GM12801 (cell line): Measurements from ENCODE around the gene SLAMF7.

Source experiments
- TF ChIP-seq, protein P1 (sequence below): IDR thresholded peaks from one replicate; pipeline ENCODE4 v1.5.1; 2011; ENCODE audit warnings: control low read depth; ENCODE audit not compliant: insufficient read length; ENCODE audit errors: extremely low read depth

The SLAMF7 gene

DNA sequence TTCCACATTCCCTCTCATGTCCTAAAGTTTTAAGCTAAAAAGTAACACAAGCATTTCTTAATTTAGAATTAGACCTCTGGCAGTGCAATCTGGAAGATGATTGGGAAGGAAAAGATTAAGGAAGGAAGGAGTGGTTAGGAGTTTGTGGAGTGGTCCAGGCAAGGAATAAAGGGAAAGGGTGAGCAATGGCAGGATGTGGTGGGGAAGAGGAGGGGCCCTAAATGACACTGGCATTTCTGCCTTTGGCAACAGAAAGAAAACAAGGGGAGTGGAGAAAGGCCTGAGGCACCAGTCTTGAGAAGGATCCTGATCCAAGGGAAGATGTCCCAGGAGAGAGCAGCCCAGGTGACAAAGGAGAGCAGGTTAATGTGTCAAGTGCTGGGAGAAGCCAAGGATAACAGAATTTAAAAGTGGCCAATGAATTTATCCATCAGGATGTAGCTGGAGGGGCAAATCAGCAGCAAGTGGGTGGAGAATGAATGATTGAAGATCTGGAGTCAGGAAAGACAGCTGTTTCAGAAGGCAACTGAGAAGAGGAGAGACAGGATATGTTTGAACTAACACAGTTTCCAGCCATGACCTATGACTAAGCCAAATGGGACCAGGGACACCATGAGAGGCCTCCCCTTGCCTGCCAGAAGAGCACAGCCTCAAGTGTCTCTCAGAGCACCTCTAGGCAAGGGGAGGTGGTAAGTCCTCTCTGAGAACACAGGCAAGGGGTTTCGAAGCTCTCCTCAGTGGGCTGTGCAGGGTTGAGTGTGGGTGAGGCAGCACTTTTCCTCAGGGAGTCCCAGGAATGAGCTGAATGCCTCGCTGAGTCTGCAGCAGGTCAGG, 36.1 kb downstream of the SLAMF7 start:
- TF ChIP-seq, protein P1, sequence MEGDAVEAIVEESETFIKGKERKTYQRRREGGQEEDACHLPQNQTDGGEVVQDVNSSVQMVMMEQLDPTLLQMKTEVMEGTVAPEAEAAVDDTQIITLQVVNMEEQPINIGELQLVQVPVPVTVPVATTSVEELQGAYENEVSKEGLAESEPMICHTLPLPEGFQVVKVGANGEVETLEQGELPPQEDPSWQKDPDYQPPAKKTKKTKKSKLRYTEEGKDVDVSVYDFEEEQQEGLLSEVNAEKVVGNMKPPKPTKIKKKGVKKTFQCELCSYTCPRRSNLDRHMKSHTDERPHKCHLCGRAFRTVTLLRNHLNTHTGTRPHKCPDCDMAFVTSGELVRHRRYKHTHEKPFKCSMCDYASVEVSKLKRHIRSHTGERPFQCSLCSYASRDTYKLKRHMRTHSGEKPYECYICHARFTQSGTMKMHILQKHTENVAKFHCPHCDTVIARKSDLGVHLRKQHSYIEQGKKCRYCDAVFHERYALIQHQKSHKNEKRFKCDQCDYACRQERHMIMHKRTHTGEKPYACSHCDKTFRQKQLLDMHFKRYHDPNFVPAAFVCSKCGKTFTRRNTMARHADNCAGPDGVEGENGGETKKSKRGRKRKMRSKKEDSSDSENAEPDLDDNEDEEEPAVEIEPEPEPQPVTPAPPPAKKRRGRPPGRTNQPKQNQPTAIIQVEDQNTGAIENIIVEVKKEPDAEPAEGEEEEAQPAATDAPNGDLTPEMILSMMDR = no peak

DNA sequence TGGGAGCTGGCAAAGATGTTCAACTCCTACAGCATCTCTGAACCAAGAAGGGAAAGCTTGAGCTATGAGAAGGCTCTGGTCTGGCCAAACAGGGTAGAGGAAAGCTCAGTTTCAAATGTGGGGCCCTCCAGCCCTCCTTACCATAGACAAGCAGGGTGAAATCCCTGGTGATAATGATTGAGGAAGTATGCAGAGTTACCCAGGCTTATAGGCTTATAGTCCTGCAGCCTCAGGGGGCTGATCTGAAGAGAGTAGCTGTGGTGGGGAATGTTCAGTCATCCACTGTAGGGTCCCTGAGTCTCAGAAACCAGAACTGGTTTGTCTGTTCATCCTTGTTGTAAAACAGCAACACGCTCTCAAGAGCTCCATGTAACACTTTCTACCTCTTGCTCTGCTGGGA, 37.1 kb downstream of the SLAMF7 start:
- TF ChIP-seq, protein P1 = no peak

DNA sequence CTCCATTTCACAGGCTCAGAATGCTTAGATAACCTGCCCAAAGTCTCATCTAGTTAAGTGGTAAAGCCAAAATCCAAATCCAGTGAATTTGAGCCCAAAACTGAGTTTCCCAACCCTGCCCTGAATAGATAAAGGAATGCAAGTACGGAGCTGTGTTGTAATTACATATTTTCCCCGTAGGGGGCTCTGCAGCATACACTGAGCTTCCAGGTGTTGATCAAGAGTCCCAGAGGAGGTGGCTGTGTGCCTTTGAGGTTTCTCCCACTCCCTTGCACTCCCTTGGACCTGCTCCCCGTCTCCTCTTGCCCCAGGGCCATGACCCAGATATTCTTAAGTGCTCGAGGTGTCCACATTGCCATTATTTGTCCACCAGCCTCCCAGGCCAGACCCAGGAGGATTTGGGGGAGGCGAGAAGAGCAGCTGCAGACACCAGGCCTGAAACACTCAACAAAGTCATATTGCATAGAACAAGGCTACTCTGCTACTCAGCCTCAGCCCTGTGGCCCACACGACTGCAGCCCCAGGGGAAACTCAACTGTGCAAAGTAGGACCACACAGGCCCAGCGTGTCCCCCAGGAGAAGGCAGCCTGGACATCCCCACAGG, 38.5 kb downstream of the SLAMF7 start:
- TF ChIP-seq, protein P1 = no peak

DNA sequence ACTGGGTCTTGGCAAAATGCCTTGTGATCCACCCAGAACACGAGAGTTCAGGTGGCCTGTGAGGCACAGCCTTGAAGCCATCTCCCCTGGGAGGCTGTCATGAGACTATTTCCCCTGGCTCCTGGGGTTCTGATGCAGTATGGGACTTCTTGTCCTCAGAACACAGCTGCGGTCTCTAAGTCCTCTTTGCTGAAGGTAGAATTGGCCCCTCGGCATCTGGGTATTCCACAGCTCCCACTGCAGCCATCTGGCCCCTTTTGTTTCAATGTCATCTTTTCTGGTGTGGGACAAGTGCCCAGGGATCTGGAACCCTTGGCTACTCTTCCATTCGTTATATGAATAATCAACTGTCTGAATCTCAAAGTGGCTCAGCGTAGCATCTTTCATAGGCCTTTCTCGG, 39.9 kb downstream of the SLAMF7 start:
- TF ChIP-seq, protein P1 = no peak

DNA sequence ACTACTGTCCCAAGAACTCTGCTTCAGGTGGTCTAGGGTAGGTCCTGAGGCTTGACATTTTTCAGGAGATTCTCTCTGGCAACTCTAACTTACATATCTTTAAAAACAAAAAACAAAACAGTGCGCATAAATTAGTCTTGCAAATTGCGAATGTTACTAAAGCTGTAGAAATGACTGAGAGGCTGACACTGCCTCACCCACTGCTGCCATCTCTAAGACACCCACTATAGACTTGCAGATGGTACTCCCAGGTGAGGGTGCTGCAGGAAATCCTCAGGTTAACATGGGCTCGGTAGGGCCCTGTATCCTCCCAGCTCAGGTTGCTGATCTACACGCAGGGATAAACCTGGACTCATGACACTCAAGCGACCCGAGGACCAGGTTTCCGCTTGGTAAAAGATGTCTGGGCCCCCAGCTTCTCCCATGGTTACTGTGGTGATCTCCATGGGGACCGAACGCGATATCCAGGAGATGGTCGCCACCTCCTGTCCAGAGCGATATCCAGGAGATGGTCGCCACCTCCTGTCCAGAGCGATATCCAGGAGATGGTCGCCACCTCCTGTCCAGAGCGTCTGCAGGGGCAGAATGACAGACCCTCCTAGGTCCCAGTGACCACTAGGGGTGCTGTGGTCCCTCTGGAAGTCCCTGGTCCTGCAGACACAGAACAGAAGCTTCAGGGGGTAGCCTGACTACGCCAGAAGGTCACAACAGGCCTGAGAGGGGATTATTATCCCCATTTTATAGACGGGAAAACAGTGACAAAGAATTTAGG, 40.8 kb downstream of the SLAMF7 start:
- TF ChIP-seq, protein P1 = no peak

DNA sequence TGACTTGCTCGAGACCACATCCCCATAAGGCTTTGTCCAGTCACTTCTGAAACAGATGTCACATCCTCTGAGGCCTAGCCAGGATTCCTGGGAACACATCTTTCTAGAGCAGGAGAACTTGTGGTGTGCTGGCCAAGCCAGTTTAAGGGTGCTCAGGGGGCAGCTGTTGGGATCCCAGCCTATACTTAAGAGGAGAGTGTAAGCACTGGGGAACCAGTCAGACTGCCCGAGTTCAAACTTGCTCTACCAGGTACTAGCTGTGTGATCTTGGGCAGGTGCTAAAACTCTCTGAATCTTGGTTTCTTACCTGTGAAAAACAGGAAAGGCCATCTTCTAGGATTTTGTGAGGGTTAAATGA, 41.3 kb downstream of the SLAMF7 start:
- TF ChIP-seq, protein P1 = no peak

DNA sequence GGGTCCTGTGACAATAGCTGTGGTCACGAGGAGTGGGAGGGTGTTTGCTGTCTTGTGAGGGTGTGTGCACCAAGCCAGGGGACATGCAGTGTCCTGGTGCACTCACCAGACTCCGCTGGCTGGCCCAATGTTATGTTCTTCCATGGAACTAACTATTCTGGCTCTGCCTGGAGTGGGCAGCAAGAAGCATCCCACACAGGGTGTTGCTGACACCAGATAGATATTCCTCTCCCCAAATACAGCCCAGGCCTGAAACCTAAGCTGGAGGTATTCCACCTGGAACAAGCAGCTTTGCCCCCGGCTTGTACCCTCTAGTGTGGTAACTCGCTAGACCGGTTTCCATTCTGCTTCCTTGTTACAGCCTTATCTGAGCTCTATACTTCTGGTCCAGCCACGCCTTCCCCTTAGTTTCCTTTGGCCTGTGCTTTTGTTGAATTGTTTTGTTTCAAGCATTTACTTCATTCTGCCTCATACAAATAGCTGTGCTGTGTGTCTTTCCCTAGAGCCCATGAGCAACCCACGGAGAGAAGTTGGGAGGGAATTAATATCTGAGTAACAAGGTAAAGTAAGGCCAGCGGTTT, 42.2 kb downstream of the SLAMF7 start:
- TF ChIP-seq, protein P1 = no peak
